NCI-H460 (cell line): Measurements from ENCODE around the gene QPCT. TPM values are rescaled to one million over a fixed set of nuclear protein-coding genes. Genes with fewer than 3 reads are reported as not detected.
"Not testable (repeated sequence)": the region's sequence is repeated elsewhere in the genome, so short reads cannot be mapped to it uniquely, and the experiment has no call there.

Source experiments
- DNase-seq: peaks from one replicate; pipeline ENCODE4 v3.0.0-alpha.2; 2016; ENCODE audit warnings: low read depth; ENCODE audit errors: extremely low read depth
- total RNA-seq: library from RNA; depleted of rRNA; stranded (reverse); fragments of >200 nt; shearing (Covaris generic); gene quantifications from 2 replicates; pipeline ENCODE4 v1.2.3, GENCODE V29; 2014

QPCT gene
- total RNA-seq, 1 experiment from 2014 or later: 322 TPM

DNA sequence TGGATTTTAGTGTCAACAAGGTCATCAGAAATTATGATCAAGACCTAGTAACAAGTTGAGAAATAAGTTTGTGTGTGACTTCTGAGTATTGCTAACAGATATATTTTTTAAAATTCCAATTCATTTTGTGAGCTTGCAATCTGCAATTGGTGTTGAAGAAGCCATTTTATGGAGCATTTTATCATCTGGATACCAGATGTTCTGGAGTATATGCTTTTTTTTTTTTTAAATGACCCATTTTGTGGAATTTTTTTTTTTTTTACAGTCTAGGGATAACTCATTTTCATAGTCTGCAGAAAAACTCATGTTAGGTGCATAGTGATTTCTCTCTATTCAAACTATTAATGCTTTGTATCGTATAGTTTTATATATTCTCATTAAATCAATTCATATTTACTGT is 12.6 kb downstream of the QPCT start:
- no peak for DNase-seq

DNA sequence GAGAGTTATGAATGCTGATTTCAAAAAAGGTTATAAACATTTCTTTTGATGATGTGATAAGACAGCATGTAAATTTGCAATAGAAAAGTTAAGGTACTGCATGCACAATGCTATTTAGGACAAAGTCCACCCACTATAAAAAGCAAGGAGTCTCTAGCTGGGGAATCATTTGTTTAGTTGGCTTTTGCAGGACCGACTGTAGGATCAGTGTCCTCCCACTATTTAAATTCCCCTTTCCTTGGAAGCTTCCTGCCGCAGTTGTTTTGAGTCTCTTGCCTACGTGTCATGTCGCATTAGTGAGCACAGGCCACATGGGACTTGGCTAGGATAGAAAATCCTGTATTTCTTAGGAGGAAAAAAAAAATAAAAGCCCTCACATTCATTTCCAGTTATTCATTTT is 13.1 kb downstream of the QPCT start:
- DNase-seq: no peak

DNA sequence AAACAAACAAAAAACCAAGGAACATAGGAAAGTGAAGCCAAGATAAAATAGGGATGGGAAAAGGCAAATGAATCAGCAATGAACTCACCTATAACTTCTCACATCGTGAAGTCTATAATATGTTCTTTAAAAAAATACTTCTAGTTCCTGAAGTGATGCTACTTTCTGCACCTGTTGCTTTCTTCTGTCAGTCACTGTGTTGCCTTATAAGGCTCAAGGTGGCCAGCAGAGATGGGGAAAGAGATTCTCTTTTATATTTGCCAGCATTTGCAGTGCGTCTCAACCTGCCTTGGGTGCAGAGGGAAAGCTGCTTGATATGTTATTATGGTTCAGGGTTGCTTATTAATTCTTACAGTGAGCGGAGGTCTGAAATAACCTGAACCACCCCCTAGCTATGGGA is 14.0 kb downstream of the QPCT start:
- no peak for DNase-seq

DNA sequence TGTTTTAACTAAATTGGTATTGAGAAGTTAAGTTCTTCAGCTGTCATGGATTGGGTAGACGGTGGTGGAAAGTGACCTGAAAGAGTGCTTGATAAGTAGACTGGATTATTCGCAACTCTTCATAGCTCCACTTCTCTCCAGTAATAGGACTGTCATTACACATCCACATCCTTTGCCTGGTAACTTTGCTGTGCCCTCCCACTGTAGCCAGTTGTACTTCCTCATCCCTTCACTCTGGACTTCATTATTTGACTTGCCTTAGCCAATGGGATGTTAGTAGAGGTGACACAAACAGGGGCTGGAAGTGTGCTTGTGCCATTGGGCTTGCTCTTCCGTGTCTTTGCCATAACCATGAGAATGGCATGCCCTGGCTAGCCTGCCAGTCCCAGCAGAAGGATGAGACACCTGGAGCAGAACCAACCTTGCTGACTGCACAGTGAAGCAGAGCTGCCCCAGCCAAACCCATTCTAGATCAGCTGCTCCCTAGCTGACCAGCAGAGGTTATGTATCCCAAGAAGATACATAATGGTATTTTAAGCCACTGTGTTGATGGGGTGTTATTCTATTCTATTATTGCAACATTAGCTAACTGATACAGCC is 16.9 kb downstream of the QPCT start:
- DNase-seq: no peak

DNA sequence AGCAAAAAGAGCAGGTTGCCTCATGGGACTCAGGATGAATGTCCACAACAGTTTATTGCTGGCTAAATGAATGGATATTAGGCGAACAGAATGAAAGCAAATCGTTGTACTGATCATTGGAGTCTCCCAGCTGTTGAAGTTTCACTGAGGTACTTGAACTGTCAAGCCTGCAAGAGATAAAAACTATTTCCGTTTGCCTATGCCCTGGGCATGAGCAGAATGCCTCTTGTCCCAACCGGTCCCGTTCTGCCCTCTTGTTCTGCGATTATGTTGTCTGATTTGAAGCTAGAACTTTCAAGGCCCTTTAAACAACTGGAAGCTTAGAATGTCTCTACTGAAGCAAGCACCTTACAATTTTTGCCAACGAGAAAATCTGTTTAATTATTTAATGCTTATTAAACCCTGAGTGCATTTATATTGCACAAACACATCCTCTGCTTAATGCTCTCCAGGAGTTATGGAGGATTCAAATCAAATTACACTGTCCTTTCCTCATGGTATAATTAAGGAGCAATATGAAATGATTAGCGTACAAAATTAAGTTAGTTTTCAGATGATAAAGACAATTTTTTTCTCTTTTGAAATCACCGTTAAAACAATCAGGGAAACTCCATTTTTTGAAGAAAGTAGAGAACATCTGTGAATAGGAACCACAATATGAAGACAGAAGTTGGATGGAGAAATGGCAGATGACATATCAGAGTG is 17.7 kb downstream of the QPCT start:
- no peak for DNase-seq

DNA sequence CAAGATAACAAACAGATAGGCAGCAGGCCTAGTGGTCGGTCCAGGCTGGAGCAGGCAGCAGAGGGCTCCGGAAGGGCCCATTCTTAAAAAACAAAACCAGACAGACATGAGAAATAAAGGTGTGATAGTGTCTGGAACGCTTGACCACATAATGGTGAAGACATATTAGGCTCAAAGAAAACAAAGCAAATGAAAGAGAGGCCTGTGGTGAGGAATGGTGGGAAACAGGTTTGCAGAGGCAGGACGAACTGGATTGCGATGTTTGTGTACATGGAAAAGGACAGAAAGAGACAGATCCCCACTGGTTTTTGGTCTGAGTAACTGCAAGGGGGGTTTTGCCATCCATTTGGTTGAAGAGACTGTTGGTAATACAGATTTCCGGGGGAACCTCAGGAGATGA is 19.9 kb downstream of the QPCT start:
- DNase-seq: no peak

DNA sequence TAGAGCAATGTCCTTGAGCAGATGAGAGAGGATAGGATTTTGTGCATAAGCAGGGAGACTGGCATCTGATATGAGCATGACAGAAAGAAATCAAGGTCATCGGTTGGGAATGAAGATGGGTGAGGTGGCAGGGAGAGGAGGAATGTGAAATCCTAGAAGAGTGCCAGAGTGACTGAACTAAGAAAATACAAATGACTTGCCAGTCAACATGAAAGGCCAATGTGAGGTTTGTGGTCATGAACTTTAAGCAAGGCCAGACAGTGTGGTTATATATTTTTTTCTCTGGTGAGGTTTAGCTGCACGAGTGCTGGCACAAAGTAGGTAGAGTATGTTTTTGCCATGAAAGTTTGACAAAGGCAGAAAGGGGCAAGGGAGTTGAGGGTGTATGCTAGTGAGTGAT is 21.2 kb downstream of the QPCT start:
- DNase-seq: no peak

DNA sequence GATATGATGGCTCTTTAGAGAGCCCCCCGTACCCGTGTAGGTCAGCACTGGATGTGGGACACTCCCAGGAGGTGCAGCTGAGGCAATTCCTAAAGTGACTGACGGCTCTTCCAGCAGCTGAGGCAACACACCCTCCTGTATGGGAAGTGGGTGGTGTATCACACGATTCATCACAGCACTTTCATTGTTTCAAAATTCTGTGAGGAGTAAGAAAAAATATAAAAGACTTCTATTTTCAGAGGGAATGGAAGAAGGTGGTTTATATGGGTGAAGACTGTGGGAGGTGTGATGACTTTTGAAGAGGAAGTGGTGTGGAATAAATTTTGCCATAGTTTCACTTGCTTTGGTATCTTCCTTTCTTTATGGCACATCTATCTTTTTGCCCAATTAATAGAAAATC is 22.3 kb downstream of the QPCT start:
- no peak for DNase-seq

DNA sequence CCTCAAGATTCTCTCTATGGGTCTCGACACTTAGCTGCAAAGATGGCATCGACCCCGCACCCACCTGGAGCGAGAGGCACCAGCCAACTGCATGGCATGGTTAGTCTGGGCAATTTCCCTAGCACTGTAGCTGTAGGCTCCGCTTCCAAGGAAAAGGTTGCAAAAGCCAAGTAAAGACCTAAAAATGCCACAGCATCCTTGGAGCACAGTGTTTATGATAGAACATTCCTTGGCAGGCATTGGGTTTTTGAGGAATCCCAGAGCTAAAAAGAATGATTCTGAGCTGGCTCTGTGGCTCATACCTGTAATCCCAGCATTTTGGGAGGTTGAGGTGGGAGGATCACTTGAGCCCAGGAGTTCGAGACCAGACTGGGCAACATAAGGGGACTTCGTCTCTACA is 22.9 kb downstream of the QPCT start:
- DNase-seq: no peak

DNA sequence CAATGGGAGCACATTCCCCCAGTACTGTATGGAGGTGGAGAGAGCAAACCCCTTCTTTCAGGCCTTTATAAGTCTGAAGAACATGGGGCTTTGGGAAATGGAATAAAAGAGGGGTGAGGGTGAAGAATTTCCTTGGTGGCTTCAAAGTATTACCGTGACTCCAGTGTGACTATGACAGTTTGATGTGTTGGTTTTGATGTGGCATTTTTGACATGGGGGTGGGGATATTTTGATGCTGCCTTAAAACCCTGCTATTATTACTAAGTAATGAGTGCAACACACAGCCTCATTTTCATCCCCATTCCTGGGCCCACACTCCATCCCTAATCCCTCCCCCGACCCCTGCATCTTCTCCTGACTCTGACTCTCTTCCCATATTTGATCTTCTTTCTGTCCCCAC is 23.6 kb downstream of the QPCT start:
- DNase-seq: no peak

DNA sequence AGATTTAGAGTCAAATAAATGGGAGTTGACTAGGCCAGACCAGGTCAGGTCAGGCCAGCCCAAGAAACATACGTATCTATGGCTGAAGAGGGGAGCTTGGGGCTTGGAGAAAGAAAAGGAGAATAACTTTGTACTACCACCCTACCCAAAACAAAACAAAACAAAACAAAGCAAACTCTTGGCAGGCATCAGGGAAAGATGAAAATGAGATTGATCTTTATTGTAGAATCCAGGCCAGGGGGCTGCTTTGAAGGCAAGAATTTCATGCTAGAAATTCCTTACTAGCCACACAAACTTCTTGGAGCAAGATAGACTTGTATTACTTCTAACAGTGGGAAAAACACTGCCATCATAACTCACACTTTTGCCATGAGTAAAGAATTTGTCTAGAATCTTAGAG is 26.2 kb downstream of the QPCT start:
- no peak for DNase-seq

DNA sequence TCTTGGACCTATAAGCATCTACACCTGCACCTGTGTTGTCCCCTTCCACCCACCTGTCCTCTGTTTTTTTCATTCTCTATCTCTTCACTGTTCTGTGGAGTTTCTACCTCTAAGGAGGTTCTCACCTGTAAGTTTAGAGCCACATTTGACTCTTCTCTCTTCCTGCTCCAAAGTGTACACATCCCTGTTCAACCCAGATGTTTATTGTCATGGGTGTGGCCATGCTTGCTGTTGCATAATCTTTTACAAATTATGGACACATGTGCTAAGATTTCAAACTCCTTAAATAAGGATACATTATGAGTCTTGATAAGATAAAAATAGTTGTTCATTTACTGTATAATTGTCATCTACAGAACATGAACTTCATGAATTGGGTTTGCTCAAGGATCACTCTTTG is 27.6 kb downstream of the QPCT start:
- DNase-seq: no peak

DNA sequence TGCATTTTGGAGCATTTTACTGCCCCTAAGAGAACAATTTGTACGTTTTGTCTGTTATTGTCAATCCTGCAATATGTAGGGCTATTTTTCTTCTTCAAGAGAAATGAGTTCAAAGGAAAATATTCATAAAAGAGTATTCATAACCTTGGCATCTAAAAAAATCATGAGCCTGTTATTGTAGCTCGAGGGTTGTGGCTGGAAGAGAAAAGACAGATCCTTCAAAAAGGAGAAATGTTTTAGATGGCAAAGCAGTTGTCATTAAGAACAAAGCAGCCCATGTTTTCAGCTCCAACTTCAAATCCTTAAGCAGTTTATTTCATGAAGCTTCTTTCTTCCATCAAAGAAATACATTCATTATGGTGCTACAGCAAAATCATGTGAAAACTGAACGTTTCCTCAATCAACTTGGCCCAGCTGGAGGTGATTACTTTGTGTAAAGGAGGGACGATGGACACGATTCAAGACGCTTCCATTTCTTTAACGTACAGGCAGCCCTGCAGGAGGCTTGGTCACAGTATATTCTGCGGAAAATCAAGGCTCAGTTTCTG is 31.4 kb downstream of the QPCT start:
- DNase-seq: no peak

DNA sequence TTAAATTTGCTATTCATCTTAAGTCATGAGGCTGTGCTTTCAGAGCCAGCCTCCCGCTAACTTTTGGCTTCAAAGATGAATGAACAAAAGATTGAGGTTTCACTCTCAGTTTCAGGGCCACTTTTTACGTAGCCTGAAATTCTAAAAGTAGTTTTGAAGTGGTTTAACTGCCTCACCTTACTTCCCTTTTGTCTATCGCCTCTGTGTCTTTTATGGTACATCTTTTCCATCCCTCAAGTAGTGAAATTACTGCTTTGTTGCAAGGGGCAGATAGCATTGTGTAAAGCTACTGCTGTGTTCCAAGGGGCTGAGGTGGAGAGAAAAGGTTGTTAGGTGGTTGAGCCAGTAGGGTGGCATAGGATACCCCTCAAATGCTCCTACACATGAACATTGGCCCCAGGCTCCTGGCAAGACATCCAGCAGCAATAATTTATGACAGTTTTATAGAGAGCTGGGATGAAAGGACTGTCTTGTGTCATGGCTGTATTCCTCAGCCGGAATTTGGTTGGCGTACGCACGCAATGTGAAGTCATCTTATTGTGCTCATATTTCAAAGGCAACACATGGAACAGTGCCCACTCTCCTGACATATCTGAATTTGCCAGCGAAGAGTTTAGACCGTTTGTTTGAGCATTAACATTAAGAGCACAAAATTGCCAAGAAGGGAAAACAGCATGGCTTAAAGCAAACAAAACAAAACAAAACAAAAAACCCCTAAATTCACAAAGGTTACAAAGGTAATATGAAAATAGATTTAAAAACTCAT is 32.2 kb downstream of the QPCT start:
- DNase-seq: peak; percentile 94

DNA sequence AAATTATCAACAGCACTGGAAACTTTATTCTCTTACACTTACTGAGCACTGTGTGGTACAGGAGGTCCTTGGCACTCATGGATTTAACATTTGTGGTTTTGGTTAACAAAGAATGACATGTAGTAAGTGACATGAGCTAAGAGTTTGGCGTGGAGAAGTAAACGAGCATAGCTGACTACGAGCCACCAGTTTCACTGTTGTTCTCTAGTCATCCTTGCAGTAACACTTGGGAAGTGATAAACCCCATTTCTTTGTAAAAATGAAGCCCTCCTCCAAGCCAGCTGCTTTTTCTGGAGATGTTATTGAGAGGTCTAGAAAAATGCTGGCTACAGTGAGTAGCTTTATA is 32.7 kb downstream of the QPCT start:
- peak; percentile 72 for DNase-seq

DNA sequence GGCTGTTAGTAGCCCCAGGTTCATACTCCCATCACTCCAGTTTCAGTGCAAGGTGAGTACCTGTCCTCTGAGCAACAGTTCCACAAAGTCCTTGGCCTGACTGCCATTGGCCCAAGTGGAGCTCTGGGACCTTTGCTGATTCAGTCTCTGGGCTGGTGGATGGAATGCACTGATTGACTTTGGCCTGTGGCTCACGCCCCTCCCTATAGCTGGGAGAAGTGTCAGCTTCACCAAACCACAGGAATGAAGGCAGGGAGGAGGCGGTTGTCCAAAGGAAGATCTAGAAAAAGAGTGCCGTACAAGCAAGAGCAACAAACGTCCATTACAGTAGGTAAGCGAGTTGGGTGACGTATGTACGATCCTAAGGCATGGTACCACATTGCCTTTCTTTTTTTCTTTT is 34.0 kb downstream of the QPCT start:
- peak; percentile 65 for DNase-seq

DNA sequence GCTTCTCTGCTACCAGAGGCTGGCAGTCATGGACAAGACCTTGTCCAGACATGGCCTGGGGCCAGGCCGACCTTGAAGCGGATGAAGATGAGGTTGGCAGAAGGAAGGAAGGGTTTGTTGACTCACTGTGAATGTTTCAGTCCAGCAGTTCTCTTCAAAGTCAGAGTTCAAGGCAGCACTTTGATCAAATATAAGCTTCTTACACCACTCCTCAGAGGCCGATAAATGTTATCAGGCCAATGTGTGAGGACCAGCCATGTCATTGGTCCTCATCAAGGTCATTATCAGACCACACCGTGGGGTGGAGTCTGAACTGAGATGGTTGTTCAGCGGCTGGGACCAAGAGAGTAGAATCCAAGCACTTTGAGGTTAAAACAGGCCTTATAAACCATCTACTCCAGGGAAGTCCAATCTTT is 35.5 kb downstream of the QPCT start:
- DNase-seq: no peak

DNA sequence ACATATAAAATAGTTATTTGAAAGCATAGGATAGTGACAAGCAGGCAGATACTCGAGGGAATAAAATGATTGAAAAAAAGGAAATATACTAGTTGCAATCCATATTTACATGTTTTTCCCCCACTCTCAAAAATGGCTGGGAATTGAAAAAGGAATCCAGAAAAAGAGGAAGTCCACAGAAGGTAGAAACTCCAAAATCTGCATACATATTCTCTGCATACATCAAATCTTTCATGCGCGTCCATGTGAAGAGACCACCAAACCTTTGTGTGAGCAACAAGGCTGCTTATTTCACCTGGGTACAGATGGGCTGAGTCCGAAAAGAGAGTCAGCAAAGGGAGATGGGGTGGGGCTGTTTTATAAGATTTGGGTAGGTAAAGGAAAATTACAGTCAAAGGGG is 36.4 kb downstream of the QPCT start:
- not testable (repeated sequence) for DNase-seq

DNA sequence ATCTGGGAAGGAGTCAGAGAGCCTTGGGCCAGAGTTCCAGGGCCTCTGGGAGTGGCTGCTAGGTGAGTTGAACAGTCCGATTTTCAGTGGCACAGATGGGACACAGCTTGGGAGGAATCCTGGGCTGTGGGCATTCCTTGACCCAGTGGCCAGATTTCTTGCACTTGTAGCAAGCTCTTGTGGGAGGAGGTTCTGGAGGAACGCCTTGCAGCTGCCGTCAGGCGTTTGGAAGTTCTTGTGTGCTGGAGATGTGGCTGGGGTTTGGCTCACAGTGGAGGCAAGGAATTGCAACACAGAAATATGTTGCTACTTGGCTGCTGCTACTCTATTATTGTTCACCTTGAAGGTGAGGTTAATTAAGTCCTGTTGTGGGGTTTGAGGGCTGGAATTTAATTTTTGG is 39.8 kb downstream of the QPCT start:
- not testable (repeated sequence) for DNase-seq

DNA sequence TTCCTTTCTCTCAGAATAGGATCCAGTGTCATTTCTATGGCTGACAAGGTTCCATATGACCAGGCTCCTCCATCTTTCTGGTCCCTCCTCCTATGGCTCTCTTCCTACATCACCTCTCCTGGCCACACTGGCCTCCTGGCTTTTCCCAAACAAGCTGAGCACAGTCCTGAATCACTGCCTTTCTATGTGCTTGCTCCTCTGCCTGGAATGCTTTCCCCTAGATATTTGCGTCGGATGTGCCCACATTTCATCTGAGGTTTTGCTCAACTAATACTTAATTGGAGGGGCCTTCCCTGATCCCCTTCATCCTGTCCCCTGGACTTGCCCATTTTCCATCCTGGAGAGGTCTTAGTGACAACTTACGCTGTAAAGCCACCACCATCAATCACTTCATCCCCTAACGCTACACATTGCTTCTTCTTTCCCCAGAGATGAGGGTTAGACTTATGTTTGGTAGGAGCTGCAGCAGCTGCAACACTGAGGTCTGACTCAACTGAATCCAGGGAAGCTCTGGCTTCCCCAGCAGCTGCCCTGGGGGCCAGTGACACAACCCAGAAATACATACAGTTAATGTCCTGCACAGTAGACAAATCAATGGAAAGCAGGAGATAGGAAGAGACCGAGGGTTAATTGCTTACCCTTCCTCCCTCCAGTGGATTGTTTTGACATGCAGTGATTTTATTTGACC is 42.9 kb downstream of the QPCT start:
- no peak for DNase-seq

DNA sequence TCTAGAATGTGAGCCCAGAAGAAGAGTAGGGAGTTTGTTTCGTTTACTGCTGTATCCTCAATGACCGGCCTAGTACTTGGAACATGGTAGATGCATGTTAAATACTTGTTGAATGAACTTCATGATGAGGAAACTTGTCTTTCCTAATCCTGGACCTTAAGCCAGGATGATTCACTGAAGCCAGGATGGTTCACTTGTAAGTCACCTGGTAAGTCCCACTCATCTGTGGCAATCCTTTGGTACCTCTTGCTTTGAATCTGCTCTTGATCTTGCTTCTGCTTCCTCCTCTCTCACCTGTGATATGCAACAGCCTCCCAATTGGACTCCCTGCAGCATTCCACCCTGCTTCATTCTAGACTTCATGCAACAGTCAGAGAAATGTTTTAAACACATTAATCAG is 43.6 kb downstream of the QPCT start:
- no peak for DNase-seq
